Epithelial cell of proximal tubule (primary cell): ENCODE data around the gene ATP9A. TPM values are rescaled to one million over a fixed set of nuclear protein-coding genes. Genes with fewer than 3 reads are reported as not detected.
"Not testable (repeated sequence)": the region's sequence is repeated elsewhere in the genome, so short reads cannot be mapped to it uniquely, and the experiment has no call there.

ENCODE experiments used
- DNase-seq: peaks from one replicate; pipeline ENCODE4 v3.0.0-alpha.2; 2011; ENCODE audit warnings: low read depth
- H3K4me3 ChIP-seq: 2 replicates; pipeline ENCODE4 v1.5.1; 2011; ENCODE audit warnings: low read depth, mild to moderate bottlenecking, low read length
- CTCF ChIP-seq: conservative IDR thresholded peaks from 2 replicates; pipeline ENCODE4 v1.5.1; 2012; ENCODE audit warnings: low read depth, mild to moderate bottlenecking, low read length
- total RNA-seq: library from RNA; depleted of rRNA; stranded (reverse); fragments of >200 nt; gene quantifications from 2 replicates; pipeline ENCODE4 v1.2.3, GENCODE V29; 2015

The ATP9A gene
- total RNA-seq, 1 donor from 2014 or later: 22.5 TPM

GRCh38 chr20:51574248-51575033, 193.7 kb downstream of the ATP9A start:
- H3K4me3 ChIP-seq: no peak overlapping the region
- no peak for TF ChIP-seq CTCF
- DNase-seq: no peak

- no peak for TF ChIP-seq CTCF
- DNase-seq: no peak
- no peak overlapping the region for H3K4me3 ChIP-seq
These were observed 194.5 kb downstream of the ATP9A start for GRCh38 chr20:51573576-51574243.

- TF ChIP-seq CTCF: no peak
- DNase-seq: no peak
- H3K4me3 ChIP-seq: no peak overlapping the region
These were observed 196.8 kb downstream of the ATP9A start for GRCh38 chr20:51571460-51571794.

GRCh38 chr20:51570739-51571459, 197.3 kb downstream of the ATP9A start:
- no peak overlapping the region for H3K4me3 ChIP-seq
- no peak for DNase-seq
- TF ChIP-seq CTCF: no peak

- DNase-seq: no peak
- H3K4me3 ChIP-seq: no peak overlapping the region
- no peak for TF ChIP-seq CTCF
These were observed 198.1 kb downstream of the ATP9A start for GRCh38 chr20:51569815-51570738.

GRCh38 chr20:51568533-51568932, 199.7 kb downstream of the ATP9A start:
- H3K4me3 ChIP-seq, DNase-seq: not testable (repeated sequence)

- no peak for TF ChIP-seq CTCF
- DNase-seq: no peak
- no peak overlapping the region for H3K4me3 ChIP-seq
These were observed 200.6 kb downstream of the ATP9A start for GRCh38 chr20:51567622-51568021.
